Skeletal muscle cell (primary cell): ENCODE data around the gene BCO2.

Experiments
- DNase-seq: peaks from one replicate; pipeline ENCODE4 v3.0.0-alpha.2; 2010; ENCODE audit warnings: low read depth
- H3K4me3 ChIP-seq: 2 replicates; pipeline ENCODE4 v1.5.1; 2011; ENCODE audit warnings: low read depth, mild to moderate bottlenecking, control low read depth, low read length, moderate library complexity

Gene BCO2

GRCh38 chr11:112235750-112236390 lies 60.6 kb downstream of the BCO2 start:
- no peak for DNase-seq
- H3K4me3 ChIP-seq: no peak overlapping the region

GRCh38 chr11:112237451-112237850 lies 62.1 kb downstream of the BCO2 start:
- H3K4me3 ChIP-seq: no peak overlapping the region
- DNase-seq: no peak

GRCh38 chr11:112238041-112238440 lies 62.7 kb downstream of the BCO2 start:
- DNase-seq: no peak
- no peak overlapping the region for H3K4me3 ChIP-seq

GRCh38 chr11:112241486-112241885 lies 66.2 kb downstream of the BCO2 start:
- no peak overlapping the region for H3K4me3 ChIP-seq
- no peak for DNase-seq

GRCh38 chr11:112247201-112247600 lies 71.9 kb downstream of the BCO2 start:
- DNase-seq: no peak
- no peak overlapping the region for H3K4me3 ChIP-seq

- no peak overlapping the region for H3K4me3 ChIP-seq
- peak; percentile 57 for DNase-seq
These were observed 72.9 kb downstream of the BCO2 start for GRCh38 chr11:112248201-112248600.

- no peak overlapping the region for H3K4me3 ChIP-seq
- DNase-seq: no peak
These were observed 74.7 kb downstream of the BCO2 start for GRCh38 chr11:112249871-112250610.

- no peak for DNase-seq
- no peak overlapping the region for H3K4me3 ChIP-seq
These were observed 78.4 kb downstream of the BCO2 start for GRCh38 chr11:112253605-112254242.

GRCh38 chr11:112255067-112255720 lies 79.9 kb downstream of the BCO2 start:
- peak; percentile 89 for DNase-seq

GRCh38 chr11:112260490-112260889 lies 85.2 kb downstream of the BCO2 start, which contains the start of gene PLET1:
TSS of gene PLET1 (minus strand) at chr11:112260860. CDS start at chr11:112260589, 271 bp downstream.
- H3K4me3 ChIP-seq: no peak within 1 kb of the TSS
- no peak for DNase-seq

More at GRCh38 chr11:112255067-112255720, 79.9 kb downstream of the BCO2 start:
- no peak overlapping the region for H3K4me3 ChIP-seq

GRCh38 chr11:112265659-112266409 lies 90.5 kb downstream of the BCO2 start:
- H3K4me3 ChIP-seq: no peak overlapping the region
- DNase-seq: no peak

- H3K4me3 ChIP-seq: no peak overlapping the region
- no peak for DNase-seq
These were observed 91.1 kb downstream of the BCO2 start for GRCh38 chr11:112266410-112266778.

- no peak overlapping the region for H3K4me3 ChIP-seq
- no peak for DNase-seq
These were observed 91.9 kb downstream of the BCO2 start for GRCh38 chr11:112267188-112267591.

- no peak overlapping the region for H3K4me3 ChIP-seq
- no peak for DNase-seq
These were observed 93.1 kb downstream of the BCO2 start for GRCh38 chr11:112268406-112268805.
